Right kidney (tissue), 1 donor: Measurements from ENCODE around the gene GPER1.

Source experiments
- DNase-seq: peaks from one replicate; pipeline ENCODE4 v3.0.0-alpha.2; 2016

The GPER1 gene

GRCh38 chr7:1053002-1053411 is 34.9 kb upstream of the GPER1 start:
- no peak for DNase-seq

GRCh38 chr7:1053816-1054370 is 34.0 kb upstream of the GPER1 start:
- DNase-seq, result peak; percentile 57

GRCh38 chr7:1054438-1054837 is 33.5 kb upstream of the GPER1 start:
- DNase-seq, result peak; percentile 54

GRCh38 chr7:1054861-1055450 is 33.0 kb upstream of the GPER1 start:
- DNase-seq, result peak; percentile 56

- DNase-seq, result no peak
Observed at GRCh38 chr7:1055491-1055955, 32.4 kb upstream of the GPER1 start.

- DNase-seq, result no peak
Observed at GRCh38 chr7:1055956-1056784, 31.7 kb upstream of the GPER1 start.

GRCh38 chr7:1056785-1057410 is 31.0 kb upstream of the GPER1 start:
- no peak for DNase-seq

- DNase-seq, result no peak
Observed at GRCh38 chr7:1057416-1058291, 30.3 kb upstream of the GPER1 start.

- DNase-seq, result no peak
Observed at GRCh38 chr7:1058311-1058710, 29.6 kb upstream of the GPER1 start.

GRCh38 chr7:1058821-1059199 is 29.1 kb upstream of the GPER1 start:
- no peak for DNase-seq

- DNase-seq, result peak; percentile 52
Observed at GRCh38 chr7:1059200-1060091, 28.5 kb upstream of the GPER1 start.

- peak; percentile 41 for DNase-seq
Observed at GRCh38 chr7:1060315-1061072, 27.4 kb upstream of the GPER1 start.

- DNase-seq, result no peak
Observed at GRCh38 chr7:1061180-1061579, 26.7 kb upstream of the GPER1 start.

GRCh38 chr7:1062296-1063294 is 25.3 kb upstream of the GPER1 start:
- no peak for DNase-seq

GRCh38 chr7:1063361-1063760 is 24.6 kb upstream of the GPER1 start:
- no peak for DNase-seq

- no peak for DNase-seq
Observed at GRCh38 chr7:1064581-1064980, 23.3 kb upstream of the GPER1 start.

- DNase-seq, result no peak
Observed at GRCh38 chr7:1065263-1065584, 22.7 kb upstream of the GPER1 start.

GRCh38 chr7:1065585-1066241 is 22.2 kb upstream of the GPER1 start:
- peak; percentile 66 for DNase-seq

- no peak for DNase-seq
Observed at GRCh38 chr7:1066242-1066588, 21.7 kb upstream of the GPER1 start.
